ENCODE data around the gene FYCO1. TPM values are rescaled to one million over a fixed set of nuclear protein-coding genes. Genes with fewer than 3 reads are reported as not detected.

FYCO1 gene
- total RNA-seq, 1 donor from 2014 or later, result 18.5 TPM

- no peak for ATAC-seq
Observed at GRCh38 chr3:45983770-45984169, 11.9 kb downstream of the FYCO1 start.

- ATAC-seq, result no peak
Observed at GRCh38 chr3:45981346-45982074, 14.1 kb downstream of the FYCO1 start.

GRCh38 chr3:45980819-45981218 is 14.8 kb downstream of the FYCO1 start:
- ATAC-seq, result no peak

GRCh38 chr3:45980229-45980813 is 15.3 kb downstream of the FYCO1 start:
- no peak for ATAC-seq

GRCh38 chr3:45979378-45979777 is 16.2 kb downstream of the FYCO1 start:
- no peak for ATAC-seq

- no peak for ATAC-seq
Observed at GRCh38 chr3:45978006-45978761, 17.4 kb downstream of the FYCO1 start.

- no peak for ATAC-seq
Observed at GRCh38 chr3:45976191-45977091, 19.2 kb downstream of the FYCO1 start.

- ATAC-seq, result no peak
Observed at GRCh38 chr3:45975686-45976085, 19.9 kb downstream of the FYCO1 start.

- ATAC-seq, result peak; percentile 34
Observed at GRCh38 chr3:45974686-45975085, 20.9 kb downstream of the FYCO1 start.

- peak; percentile 90 for ATAC-seq
Observed at GRCh38 chr3:45972534-45973402, 22.9 kb downstream of the FYCO1 start.

GRCh38 chr3:45969953-45970352 is 25.7 kb downstream of the FYCO1 start:
- ATAC-seq, result no peak

- no peak for ATAC-seq
Observed at GRCh38 chr3:45969116-45969515, 26.5 kb downstream of the FYCO1 start.

GRCh38 chr3:45968706-45969105 is 26.9 kb downstream of the FYCO1 start:
- no peak for ATAC-seq

- no peak for ATAC-seq
Observed at GRCh38 chr3:45968149-45968548, 27.5 kb downstream of the FYCO1 start.

GRCh38 chr3:45967724-45968123 is 27.9 kb downstream of the FYCO1 start:
- no peak for ATAC-seq

GRCh38 chr3:45966950-45967640 is 28.5 kb downstream of the FYCO1 start:
- ATAC-seq, result no peak

- no peak for ATAC-seq
Observed at GRCh38 chr3:45966371-45966791, 29.2 kb downstream of the FYCO1 start.

- no peak for ATAC-seq
Observed at GRCh38 chr3:45965653-45966052, 30.0 kb downstream of the FYCO1 start.

GRCh38 chr3:45965253-45965652 is 30.4 kb downstream of the FYCO1 start:
- no peak for ATAC-seq

- ATAC-seq, result no peak
Observed at GRCh38 chr3:45964139-45964538, 31.5 kb downstream of the FYCO1 start.

- ATAC-seq, result no peak
Observed at GRCh38 chr3:45962033-45962432, 33.6 kb downstream of the FYCO1 start.
